CD4-positive, alpha-beta T cell treated with Interferon alpha-2 for 1 hour (primary cell): ENCODE measurements around the gene AURKAIP1.

Experiments used
- DNase-seq, 2 donors: peaks; one replicate each; pipeline ENCODE4 v3.0.0-alpha.2; 2020 to 2022

Gene AURKAIP1

GRCh38 chr1:1345860-1346500, 29.0 kb downstream of the AURKAIP1 start:
- no peak for DNase-seq

- no peak for DNase-seq
Observed at GRCh38 chr1:1345384-1345783, 29.6 kb downstream of the AURKAIP1 start.

GRCh38 chr1:1344655-1345361, 30.2 kb downstream of the AURKAIP1 start:
- DNase-seq: no peak

DNA sequence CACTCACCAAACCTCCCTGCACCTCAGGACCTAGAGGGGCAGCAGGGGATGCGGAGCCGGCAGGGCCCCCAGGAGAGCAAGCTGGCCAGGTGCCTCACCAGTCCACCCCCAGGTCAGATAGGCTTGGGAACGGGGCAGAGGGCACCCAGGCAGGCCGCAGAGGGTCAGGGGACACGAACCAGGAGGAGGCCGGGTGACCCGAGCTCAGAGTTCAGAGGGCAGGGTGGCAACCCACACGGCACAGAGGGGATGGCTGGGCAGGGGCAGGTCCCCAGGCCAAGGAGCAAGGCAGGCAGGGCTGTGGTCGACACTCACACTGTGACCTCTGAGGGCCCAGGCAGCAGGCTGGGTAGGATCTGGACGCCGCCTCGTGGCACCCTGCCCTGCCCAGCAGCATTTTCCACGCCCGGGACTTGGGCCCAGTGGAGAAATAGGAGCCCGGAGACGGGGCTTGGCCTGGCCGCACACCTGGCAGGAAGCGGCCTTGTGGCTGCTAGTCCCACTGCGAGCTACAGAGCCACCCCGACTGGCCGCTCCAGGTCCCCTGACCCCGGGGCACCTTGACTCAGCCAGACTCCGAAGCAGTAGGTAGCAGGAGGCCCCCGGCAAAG, 31.1 kb downstream of the AURKAIP1 start:
- no peak for DNase-seq

DNA sequence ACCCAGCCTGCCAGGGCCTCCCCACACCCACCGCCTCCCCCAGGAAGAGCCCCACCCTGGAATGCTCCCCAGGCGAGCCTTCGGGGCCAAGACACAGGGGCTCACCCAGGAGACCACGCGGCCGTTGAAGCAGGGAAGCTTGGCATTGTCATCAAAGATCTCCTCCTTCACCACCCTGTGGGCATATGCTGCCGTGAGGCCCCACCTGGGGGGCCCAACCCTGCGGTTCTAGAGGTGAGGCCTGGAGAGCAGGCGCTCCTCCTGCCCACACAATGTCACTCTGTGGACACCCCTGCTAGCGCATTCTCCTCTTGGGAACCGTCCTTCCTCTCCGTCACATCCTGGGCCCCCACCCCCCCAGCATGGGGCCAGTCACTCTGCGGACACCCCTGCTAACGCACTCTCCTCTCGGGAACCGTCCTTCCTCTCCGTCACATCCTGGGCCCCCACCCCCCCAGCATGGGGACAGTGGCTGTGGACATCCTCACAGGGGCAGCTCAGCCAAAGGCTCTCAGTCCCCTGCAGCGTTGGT, 32.4 kb downstream of the AURKAIP1 start:
- DNase-seq: no peak

GRCh38 chr1:1342061-1342562, 32.9 kb downstream of the AURKAIP1 start:
- DNase-seq: no peak

DNA sequence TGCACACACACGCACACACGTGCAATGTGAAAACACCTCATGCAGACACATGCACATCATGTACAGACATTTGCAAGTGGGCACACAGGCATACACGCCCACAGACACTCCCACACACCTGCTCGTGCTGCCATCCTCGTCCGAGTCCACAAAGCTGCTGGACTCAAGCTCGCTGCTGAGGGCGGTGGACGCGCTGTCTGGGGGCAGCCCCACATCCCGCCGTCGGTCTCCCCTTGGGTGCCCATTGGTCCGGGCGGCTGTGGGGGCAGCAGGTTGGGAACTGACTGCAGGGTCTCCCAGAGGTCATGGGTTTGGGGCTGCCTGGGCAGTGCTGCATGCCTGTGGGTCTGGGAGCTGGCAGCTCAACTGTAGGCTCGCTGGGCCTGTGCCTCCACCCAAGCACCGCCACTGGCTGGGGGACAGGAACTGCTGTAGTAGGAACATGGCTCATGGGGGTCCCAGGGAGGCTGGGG, 33.4 kb downstream of the AURKAIP1 start:
- DNase-seq: no peak

DNA sequence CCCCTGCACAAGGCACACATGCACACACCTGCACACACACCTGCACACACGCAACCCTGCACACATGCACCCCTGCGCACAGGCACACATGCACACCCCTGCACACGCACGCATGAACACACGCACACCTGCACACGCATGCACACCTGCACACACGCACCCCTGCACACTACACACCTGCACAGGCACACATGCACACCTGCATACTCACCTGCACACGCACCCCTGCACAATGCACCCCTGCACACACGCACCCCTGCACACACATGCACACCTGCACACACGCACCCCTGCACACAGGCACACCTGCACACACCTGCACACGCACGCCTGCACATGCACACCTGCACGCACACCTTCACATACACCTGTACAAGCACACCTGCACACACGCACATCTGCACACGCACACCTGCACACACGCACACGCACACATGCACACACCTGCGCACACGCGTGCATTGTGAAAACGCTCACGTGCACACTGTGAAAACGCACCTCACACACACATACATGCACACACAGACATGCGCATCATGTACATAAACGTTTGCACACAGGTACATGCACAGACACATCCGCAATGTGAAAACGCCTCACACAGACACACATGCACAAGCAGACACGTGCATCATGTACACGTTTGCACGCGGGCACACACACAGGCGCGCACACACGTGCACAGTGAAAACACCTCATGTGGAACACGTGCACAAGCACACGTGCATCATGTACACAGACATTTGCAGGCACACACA, 34.0 kb downstream of the AURKAIP1 start:
- DNase-seq: no peak

DNA sequence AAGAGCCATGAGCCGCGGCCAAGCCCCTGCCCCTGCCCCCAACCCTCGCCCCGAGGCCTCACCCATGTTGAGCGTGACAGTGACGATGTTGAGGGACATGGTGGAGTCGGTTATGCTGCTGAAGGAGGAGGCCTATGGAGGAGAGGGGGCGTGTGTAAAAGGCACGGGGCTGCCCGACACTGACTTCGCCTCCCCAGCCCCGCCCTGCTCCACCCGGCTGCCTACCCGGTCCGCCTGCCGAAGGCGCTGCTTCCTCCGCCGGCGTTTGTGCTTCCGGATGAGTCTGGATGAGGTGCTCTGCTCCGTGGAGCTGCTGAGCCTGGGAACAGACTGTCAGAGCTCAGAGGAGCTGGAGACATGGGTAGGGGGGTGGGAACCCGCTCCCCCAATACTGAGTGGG, 34.8 kb downstream of the AURKAIP1 start:
- no peak for DNase-seq

DNA sequence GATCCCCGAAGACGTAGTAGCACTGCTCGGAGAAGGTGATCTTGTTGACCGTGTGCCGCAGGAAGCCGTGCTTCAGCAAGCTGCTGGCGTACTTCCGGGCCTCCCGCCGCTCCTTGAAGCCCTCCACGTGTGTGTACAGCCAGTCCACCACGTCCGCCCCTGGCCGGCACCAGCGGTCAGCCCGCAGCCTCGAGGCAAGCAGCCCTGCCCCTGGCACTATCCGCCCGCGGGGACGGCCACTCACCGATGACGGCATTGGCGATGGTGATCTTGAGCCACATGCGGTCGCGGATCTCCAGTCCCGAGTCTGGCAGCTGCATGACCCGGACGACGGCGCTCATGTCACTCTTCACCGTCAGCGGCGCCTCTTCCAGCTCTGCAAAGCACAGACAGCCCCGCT, 36.7 kb downstream of the AURKAIP1 start:
- DNase-seq: no peak

GRCh38 chr1:1337793-1338147, 37.2 kb downstream of the AURKAIP1 start:
- peak in 1 of 2 donors; percentile 45 for DNase-seq

GRCh38 chr1:1336931-1337792, 37.8 kb downstream of the AURKAIP1 start:
- DNase-seq: no peak

GRCh38 chr1:1336446-1336845, 38.6 kb downstream of the AURKAIP1 start:
- DNase-seq: no peak

DNA sequence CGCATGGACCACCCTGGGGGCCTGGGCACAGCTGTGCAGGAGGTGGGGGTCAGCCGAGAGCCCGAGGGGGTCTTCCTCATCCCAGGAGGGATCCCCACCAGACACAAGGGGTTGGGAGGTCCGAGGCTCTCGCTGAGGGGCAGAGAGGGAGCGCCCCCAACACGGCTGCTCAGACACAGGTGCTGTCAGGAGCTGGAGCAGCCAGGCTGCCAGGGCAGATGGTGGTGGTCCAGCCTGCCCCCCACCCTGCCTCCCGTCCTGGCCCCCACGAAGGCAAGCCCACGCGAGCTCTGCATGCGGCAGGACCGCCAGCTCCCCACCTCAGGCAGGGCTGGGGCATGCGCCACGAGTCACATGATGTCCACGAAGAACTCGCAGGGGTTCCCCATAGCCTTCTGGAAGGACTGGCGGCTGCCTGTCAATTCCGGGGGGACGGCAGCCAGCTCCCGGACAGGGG, 39.2 kb downstream of the AURKAIP1 start:
- no peak for DNase-seq

GRCh38 chr1:1335283-1335682, 39.7 kb downstream of the AURKAIP1 start:
- no peak for DNase-seq

DNA sequence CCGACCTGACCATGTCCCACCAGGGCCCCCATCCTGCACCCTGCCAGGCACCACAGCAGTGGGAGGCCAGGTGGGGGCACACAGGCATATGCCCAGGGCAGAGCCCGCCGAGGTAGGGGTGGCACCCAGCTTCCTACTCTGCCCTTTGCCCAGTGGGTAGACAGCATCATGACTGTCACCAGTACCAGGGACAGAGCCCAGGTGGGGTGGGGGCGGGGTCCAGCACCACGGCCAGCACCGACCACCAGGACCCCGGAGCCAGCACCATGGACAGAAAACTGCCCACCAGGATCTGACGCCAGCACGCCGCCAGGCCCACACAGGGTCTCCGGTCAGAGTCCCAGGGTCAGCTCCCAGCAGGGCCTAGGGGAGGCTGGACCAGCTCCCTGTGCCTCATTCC, 40.2 kb downstream of the AURKAIP1 start:
- no peak for DNase-seq

- no peak for DNase-seq
Observed at GRCh38 chr1:1333551-1334241, 41.3 kb downstream of the AURKAIP1 start.

DNA sequence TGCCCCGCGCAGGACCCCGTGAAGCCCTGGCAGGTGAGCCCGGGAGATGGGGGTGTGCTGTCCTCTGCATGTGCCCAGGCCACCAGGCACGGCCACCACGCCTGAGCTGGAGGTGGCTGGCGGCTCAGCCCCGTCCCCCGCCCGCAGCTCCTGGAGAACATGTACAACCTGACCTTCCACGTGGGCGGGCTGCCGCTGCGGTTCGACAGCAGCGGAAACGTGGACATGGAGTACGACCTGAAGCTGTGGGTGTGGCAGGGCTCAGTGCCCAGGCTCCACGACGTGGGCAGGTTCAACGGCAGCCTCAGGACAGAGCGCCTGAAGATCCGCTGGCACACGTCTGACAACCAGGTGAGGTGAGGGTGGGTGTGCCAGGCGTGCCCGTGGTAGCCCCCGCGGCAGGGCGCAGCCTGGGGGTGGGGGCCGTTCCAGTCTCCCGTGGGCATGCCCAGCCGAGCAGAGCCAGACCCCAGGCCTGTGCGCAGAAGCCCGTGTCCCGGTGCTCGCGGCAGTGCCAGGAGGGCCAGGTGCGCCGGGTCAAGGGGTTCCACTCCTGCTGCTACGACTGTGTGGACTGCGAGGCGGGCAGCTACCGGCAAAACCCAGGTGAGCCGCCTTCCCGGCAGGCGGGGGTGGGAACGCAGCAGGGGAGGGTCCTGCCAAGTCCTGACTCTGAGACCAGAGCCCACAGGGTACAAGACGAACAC, 42.1 kb downstream of the AURKAIP1 start:
- no peak for DNase-seq

GRCh38 chr1:1332031-1332755, 42.8 kb downstream of the AURKAIP1 start:
- no peak for DNase-seq
